GM12891 (cell line): ENCODE results near the gene AADACL2.

Experiments used
- DNase-seq: peaks from one replicate; pipeline ENCODE4 v3.0.0; 2011; ENCODE audit warnings: low spot score; ENCODE audit not compliant: insufficient read length
- FAIRE-seq: peaks from 2 replicates; lab custom pipeline; 2011; peaks lifted over from hg19 to GRCh38; lab: Jason Lieb, UNC
- PAX5 ChIP-seq: IDR thresholded peaks from 2 replicates; pipeline ENCODE4 v1.6.1; 2011; ENCODE audit warnings: low read length, moderate library complexity, mild to moderate bottlenecking; ENCODE audit not compliant: insufficient read depth, severe bottlenecking
- POLR2A ChIP-seq: IDR thresholded peaks from 2 replicates; pipeline ENCODE4 v1.6.1; 2011; ENCODE audit warnings: low read depth, low read length, control low read depth
- POLR2AphosphoS5 ChIP-seq: IDR thresholded peaks from 2 replicates; pipeline ENCODE4 v1.6.1; 2011; ENCODE audit warnings: low read depth, low read length, control low read depth
- POU2F2 ChIP-seq: IDR thresholded peaks from 2 replicates; pipeline ENCODE4 v1.6.1; 2011; ENCODE audit warnings: low read depth, mild to moderate bottlenecking, control low read depth, low read length, moderate library complexity
- SPI1 ChIP-seq: IDR thresholded peaks from 2 replicates; pipeline ENCODE4 v1.6.1; 2011; ENCODE audit warnings: low read depth, low read length, control low read depth
- TAF1 ChIP-seq: IDR thresholded peaks from 2 replicates; pipeline ENCODE4 v1.6.1; 2011; ENCODE audit warnings: low read depth, low read length, control low read depth

The AADACL2 gene

DNA sequence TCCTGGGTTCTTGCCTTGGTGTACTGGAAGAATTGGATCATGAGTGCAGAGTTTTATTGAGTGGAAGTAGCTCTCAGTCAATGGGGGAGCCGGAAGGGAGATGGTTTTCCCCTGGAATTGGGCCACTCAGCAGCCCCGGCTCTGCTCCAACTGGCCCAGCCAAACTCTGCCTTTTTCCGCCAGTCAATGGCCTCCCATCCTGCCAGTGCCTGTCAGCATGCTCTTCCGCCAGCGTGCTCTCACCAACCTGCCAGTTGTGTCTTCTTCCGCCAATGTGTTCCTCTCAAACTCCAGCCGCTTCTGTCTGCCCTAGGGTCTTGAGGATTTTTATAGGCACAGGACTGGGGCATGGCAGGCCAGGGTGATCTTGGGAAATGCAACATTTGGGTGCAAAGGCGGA, 12.4 kb upstream of the AADACL2 start:
- TF ChIP-seq POLR2AphosphoS5 (no peak), TAF1 (no peak), POU2F2 (no peak), PAX5 (no peak), POLR2A (no peak), SPI1 (no peak)
- FAIRE-seq, result no peak
- DNase-seq, result no peak

DNA sequence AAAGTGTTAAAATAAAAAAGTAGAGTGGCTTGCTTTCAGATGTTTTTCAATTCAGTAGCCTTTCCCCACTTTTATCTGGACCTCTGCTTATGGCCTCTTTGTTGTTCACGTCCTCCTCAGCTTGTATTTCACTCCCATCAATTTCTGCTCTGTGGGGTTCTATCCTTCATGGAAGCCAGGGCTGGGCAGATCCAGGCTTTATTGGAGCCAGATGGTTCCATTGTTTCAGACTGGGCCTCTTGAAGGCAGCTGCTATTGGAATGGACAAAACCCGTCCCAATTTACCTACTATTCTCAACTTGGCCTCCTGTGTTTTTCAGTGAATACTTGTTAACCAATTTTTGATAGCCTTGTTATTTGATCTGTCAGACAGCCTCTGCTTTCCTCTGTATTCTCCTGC, 10.9 kb upstream of the AADACL2 start:
- FAIRE-seq (no peak), DNase-seq (no peak)
- TF ChIP-seq POU2F2 (no peak), POLR2A (no peak), PAX5 (no peak), POLR2AphosphoS5 (no peak), SPI1 (no peak), TAF1 (no peak)

DNA sequence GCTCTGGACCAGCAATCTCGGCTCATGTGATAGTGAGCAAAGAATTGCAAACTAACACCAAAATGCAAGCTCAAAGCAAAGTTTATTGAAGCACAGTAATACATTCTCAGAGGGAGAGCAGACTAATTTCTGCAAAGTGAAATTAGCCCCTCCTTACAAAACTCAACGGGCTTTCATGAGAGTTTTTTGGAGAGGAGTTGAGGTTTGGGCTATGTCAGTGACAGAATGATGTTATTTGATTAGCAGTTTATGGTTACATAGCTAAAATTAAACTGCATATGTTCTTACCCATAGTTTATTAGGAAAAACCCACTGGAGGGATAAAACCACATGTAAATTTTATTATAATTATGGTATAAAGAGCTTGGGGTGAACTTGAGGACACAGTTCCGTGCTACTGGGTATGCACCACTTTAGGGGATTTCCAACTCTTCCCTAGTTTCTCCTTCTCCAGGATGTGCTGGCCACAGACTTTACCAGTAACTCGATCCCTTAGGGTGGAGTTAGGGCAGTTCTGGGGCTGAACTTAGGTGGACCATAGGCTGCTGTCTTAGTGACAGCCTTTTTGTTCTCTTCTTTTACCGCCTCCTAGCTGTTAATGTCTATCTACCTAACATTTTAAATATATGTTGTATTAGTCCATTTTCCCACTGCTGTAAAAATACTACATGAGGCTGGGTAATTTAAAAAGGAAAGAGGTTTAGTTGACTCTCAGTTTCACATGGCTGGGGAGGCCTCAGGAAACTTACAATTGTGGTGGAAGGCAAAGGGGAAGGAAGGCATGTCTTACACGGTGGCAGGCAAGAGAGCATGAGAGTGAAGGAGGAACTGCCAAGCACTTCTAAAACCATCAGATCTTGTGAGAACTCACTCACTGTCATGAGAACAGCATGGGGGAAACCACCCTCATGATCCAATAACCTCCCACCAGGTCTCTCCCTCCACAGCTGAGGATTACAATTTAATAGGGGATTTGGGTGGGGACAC, 8.9 kb upstream of the AADACL2 start:
- FAIRE-seq (no peak), DNase-seq (no peak)
- TF ChIP-seq POU2F2 (no peak), PAX5 (no peak), TAF1 (no peak), SPI1 (no peak), POLR2AphosphoS5 (no peak), POLR2A (no peak)

DNA sequence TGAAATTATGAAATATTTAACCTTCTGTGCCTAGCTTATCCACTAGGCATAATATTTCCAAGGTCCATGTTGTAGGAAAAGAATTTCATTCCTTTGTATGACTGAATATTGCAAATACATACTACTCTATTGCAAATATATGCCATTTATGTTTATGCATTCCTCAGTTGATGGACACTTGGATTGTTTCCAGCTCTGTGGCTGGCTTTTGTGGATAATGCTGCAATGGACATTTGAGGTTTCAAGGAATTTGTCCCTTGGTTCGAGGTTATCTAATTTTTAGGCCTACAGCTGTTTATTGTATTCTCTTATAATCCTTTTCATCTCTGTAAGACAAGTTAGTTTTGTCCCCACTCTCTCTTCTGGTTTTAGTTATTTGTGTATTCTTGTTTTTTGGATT, 7.7 kb upstream of the AADACL2 start:
- FAIRE-seq (no peak), DNase-seq (no peak)
- no peak for TF ChIP-seq POLR2AphosphoS5
- TF ChIP-seq PAX5, result no peak
- no peak for TF ChIP-seq SPI1
- no peak for TF ChIP-seq TAF1
- no peak for TF ChIP-seq POU2F2
- TF ChIP-seq POLR2A, result no peak

DNA sequence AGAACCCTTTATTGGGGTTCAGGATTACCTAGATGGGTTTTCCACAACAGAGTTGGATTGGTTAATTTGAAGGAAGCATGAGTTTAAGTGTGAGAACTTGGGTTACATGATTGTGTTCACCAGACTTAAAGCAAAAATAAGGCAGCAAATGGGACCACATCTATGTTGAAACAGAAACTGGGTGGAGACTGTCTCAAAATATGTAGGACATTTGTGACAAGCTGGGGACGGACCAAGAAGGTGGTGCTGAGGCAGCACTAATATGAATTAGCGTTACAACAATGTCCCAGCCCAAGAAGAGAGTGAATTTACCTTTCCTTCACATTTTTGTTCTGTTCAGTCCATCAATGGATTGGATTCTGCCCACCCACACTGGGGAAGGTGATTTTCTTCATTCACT, 866 bp upstream of the AADACL2 start:
- TF ChIP-seq POLR2A (no peak), SPI1 (no peak), TAF1 (no peak), POLR2AphosphoS5 (no peak), PAX5 (no peak), POU2F2 (no peak)
- FAIRE-seq, result no peak
- no peak for DNase-seq

DNA sequence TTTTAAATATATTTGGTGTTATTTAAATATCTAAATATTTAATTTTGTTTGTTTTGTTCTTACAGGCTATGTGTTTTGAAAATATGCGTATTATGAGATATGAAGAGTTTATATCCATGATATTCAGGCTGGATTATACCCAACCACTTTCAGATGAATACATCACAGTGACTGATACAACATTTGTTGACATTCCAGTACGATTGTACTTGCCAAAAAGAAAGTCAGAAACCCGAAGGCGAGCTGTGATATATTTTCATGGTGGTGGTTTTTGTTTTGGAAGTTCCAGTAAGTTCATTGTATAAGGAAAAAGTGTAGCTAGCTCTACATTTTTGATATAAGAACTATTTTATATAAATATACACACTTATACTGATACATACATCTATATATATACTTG, 6.9 kb downstream of the AADACL2 start:
- FAIRE-seq (no peak), DNase-seq (no peak)
- no peak for TF ChIP-seq TAF1
- TF ChIP-seq POLR2A, result no peak
- no peak for TF ChIP-seq POLR2AphosphoS5
- no peak for TF ChIP-seq SPI1
- no peak for TF ChIP-seq PAX5
- no peak for TF ChIP-seq POU2F2

DNA sequence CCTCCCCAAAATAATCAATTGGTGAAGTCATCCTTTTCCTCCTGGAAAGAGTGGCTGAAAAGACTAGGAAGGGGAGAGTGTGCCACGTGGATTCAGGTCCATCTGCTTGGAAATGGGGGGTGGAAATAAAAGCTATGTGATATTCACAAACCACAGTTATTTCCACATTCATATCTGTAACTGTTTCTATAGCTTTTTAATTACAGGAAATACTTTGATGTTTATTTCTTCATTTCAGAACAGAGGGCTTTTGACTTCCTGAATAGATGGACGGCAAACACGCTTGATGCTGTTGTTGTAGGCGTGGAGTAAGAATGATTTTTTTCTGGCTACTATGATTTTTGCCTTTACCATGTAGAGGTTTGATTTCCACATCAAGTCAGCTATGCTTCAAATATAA, 10.1 kb downstream of the AADACL2 start:
- FAIRE-seq, result no peak
- TF ChIP-seq POU2F2 (no peak), POLR2AphosphoS5 (no peak), TAF1 (no peak), POLR2A (no peak)
- DNase-seq, result no peak

DNA sequence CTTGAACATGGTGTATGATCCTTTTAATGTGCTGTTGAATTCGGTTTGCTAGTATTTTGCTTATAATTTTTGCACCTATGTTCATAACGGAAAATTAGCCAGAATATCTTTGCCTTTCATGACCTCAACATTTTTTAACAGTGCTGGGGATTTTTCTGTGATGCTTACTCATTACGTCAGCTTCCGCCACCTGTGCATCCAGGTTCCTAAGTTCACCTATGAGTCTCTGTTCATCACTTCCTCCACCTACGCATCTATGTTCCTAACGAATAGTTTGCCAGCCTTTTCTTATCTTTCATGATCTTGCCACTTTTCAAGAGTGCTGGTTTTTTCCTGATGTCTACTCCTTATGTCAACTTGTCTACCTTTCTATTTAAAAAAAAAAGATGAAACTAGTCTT, 16.5 kb downstream of the AADACL2 start:
- no peak for FAIRE-seq
- TF ChIP-seq POU2F2, result no peak
- TF ChIP-seq POLR2AphosphoS5, result no peak
- no peak for TF ChIP-seq POLR2A
- no peak for TF ChIP-seq TAF1
- TF ChIP-seq SPI1, result no peak
- TF ChIP-seq PAX5, result no peak
- no peak for DNase-seq

DNA sequence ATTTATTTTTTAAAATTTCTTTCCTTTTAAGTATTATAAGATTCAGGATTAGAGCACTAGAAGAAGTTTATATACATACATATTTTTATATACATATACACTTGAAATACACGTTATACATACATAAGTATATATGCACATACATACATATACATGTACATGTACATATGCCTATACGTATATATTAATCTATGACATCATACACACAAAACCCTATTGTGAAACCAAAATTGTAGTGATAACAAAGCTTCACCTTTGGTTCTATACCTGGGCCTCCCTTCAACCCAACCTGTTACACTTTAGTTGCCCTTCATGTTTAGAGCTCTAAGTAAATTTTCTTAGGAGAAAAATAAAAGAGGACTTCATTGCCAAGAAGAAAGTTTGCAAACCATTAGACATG, 17.0 kb downstream of the AADACL2 start:
- no peak for FAIRE-seq
- TF ChIP-seq POLR2AphosphoS5, result no peak
- TF ChIP-seq SPI1, result no peak
- TF ChIP-seq TAF1, result no peak
- TF ChIP-seq POU2F2, result no peak
- TF ChIP-seq POLR2A, result no peak
- no peak for TF ChIP-seq PAX5
- no peak for DNase-seq

DNA sequence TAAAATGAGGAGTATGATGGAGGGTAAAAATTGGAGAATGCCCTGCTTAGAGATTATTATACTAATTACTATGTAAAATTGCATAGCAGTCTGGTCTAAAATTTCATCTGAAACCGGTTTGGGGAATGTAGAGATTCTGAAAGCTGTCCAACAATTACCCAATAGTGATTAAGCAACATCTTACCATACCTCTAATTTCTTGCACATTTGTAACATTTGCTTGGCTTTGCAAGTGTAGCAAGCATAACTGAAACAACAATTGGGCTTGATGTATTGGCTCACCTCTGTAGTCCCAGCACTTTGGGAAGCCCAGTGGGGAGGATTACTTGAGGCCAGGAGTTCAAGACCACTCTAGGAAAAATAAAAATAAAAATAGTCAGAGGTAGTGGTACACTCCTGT, 17.4 kb downstream of the AADACL2 start:
- DNase-seq, result no peak
- no peak for FAIRE-seq
- no peak for TF ChIP-seq PAX5
- TF ChIP-seq SPI1, result no peak
- no peak for TF ChIP-seq TAF1
- TF ChIP-seq POU2F2, result no peak
- no peak for TF ChIP-seq POLR2A
- no peak for TF ChIP-seq POLR2AphosphoS5
